ENCODE data around the gene PGAP6.

DNA sequence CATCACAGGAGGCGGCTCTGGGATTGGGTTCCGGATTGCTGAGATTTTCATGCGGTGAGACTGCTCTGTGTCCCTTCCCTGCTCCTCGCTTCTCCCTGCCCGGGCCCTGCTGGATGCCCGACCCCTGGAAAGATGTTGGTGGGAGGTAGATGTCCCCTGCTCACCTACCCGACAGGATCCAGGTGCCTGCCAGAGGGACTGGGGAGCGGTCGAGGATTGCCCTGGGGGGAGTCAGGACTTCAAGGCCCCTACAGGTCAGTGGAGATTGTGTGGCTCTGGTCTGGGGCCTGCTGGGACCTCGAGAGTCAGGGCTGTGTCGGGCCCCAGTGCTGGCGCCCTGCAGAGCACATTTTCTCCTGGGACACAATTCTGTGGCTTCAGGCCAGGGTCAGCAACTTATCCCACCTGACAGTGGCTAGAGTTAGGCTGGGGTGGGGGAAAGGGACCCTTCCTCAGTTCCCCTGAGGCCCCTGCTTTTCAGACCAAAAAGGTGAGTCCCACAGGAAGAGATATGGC, 23.3 kb upstream of the PGAP6 start:
- TF ChIP-seq POLR2AphosphoS5 (IDR thresholded peaks at IDR 0.05; ENCODE audit: borderline replicate concordance, low read depth, low read length) (no peak), EZH2 (IDR thresholded peaks at IDR 0.05) (no peak), FOXP2 (optimal IDR thresholded peaks at IDR 0.05; ENCODE audit: control extremely low read depth, extremely low read length, insufficient read depth) (no peak)
